Hepatocyte (in vitro differentiated cells): ENCODE results near the gene GABRB2.

Experiments used
- CTCF ChIP-seq: fragments of 200-600 bp; sonication (generic); IDR thresholded peaks from 2 replicates; pipeline ENCODE4 v1.5.1; 2016; ENCODE audit warnings: antibody characterized with exemption, mild to moderate bottlenecking; ENCODE audit not compliant: poor library complexity
- EZH2 ChIP-seq: fragments of 200-600 bp; sonication (generic); IDR thresholded peaks from 2 replicates; pipeline ENCODE4 v1.6.1; 2016; ENCODE audit warnings: antibody characterized with exemption, mild to moderate bottlenecking, borderline replicate concordance
- EZH2phosphoT487 ChIP-seq: fragments of 200-600 bp; sonication (generic); IDR thresholded peaks from one replicate; pipeline ENCODE4 v1.6.1; 2018; ENCODE audit warnings: antibody characterized with exemption, mild to moderate bottlenecking, low read depth, moderate library complexity; ENCODE audit not compliant: unreplicated experiment, severe bottlenecking

GRCh38 chr5:161572914-161573313 lies 26.4 kb upstream of the GABRB2 start:
- TF ChIP-seq CTCF = no peak
- TF ChIP-seq EZH2phosphoT487 = no peak
- TF ChIP-seq EZH2 = no peak
